CD4-positive, alpha-beta T cell treated with Interleukin-17A for 1 hour (primary cell): ENCODE data around the gene EXOSC2.
"Not testable (repeated sequence)": the region's sequence is repeated elsewhere in the genome, so short reads cannot be mapped to it uniquely, and the experiment has no call there.

ENCODE experiments used
- DNase-seq: peaks from one replicate; pipeline ENCODE4 v3.0.0-alpha.2; 2020

The EXOSC2 gene

GRCh38 chr9:130668196-130668595 lies 25.4 kb upstream of the EXOSC2 start:
- no peak for DNase-seq

DNA sequence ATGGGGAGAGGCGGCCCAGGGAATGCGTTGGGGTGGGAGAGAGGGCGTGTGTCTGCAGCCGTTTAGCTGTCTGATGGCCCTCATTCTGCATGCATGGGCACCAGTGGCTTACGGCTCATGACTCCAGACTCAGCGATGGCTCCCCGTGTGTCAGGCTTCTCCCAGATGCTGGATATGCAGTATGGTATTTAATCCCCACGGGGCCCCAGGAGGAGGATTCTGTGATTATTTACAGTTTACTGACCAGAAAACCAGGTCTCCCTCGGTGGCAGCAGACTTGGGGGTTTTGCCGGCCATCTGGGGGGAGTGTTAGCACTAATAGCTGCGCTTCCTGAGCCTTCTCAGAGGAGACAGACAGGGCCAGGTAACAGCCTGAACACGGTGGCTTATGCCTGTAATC lies 24.9 kb upstream of the EXOSC2 start:
- DNase-seq: no peak

GRCh38 chr9:130669965-130670364 lies 23.6 kb upstream of the EXOSC2 start:
- DNase-seq: no peak

- DNase-seq: no peak
Measured at GRCh38 chr9:130670644-130671043, 22.9 kb upstream of the EXOSC2 start.

DNA sequence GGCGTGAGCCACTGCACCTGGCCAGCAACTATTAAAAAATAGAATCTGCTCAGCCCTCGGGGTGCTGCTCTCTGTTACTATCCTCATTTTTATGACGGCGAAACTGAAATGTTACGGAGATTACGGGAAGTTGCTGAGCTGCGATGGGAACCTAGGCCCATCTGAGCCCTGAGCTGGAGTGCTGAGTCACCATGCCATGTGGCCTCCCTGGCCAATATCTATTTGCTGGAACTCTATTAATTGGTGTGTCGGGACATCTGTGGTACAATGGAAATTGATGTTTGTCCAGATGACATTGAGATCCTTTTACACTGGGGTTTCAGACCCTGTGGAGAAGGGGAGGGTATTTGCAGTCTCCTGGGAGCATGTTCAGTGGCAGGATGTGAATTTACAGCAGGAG lies 21.1 kb upstream of the EXOSC2 start:
- DNase-seq: no peak

GRCh38 chr9:130672933-130673615 lies 20.5 kb upstream of the EXOSC2 start:
- no peak for DNase-seq

DNA sequence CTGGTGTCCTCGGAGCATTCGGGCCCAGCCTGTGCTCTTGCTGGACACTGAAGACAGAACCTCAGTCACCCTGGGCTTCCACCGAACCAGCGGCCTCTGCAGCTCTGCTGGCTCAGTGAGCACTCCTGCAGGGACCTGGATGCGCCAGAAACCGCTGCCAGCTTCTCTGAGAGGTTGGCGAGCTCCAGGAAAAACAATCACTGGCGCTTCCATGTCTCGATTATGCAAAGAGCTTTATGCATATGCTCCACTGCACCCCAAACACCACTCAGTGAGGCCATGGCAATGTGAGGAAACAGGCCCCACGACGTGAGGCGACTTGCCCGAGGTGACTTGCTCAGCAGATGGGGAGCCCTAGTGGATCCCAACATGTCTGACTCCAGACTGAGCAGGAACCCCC lies 18.2 kb upstream of the EXOSC2 start:
- DNase-seq: no peak

GRCh38 chr9:130677252-130677651 lies 16.3 kb upstream of the EXOSC2 start:
- DNase-seq: no peak

DNA sequence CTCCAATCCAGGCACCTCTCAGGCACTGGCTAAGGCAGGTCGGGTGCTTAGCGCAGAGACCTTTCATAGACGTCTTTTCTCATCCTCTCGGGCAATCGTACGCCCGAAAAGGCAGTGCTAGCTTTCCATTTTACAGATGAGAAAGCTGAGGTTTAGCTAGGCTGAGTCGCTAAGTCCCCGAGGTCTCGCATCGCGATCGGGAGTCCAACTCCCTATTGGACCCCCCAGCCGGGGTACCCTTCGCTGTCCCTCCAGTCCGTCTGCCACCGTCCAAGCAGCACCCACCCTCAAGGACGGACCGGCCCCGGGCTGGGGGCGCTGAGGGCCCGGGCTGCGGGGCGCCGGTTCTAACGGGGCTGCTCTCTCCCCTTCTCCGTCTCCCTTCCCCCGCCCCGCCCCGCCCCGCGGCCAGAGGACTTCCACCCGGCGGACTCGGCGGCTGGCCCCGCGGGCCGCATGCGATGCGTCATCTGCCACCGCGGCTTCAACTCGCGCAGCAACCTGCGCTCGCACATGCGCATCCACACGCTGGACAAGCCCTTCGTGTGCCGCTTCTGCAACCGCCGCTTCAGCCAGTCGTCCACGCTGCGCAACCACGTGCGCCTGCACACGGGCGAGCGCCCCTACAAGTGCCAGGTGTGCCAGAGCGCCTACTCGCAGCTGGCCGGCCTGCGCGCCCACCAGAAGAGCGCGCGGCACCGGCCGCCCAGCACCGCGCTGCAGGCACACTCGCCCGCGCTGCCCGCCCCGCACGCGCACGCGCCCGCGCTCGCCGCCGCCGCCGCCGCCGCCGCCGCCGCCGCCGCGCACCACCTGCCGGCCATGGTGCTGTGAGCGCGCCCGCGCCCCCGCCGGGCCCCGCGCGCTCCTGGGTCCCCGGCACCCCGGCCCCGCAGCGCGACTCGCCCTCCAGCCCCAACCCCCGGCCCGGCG lies 12.5 kb upstream of the EXOSC2 start:
- peak; percentile 56 for DNase-seq

DNA sequence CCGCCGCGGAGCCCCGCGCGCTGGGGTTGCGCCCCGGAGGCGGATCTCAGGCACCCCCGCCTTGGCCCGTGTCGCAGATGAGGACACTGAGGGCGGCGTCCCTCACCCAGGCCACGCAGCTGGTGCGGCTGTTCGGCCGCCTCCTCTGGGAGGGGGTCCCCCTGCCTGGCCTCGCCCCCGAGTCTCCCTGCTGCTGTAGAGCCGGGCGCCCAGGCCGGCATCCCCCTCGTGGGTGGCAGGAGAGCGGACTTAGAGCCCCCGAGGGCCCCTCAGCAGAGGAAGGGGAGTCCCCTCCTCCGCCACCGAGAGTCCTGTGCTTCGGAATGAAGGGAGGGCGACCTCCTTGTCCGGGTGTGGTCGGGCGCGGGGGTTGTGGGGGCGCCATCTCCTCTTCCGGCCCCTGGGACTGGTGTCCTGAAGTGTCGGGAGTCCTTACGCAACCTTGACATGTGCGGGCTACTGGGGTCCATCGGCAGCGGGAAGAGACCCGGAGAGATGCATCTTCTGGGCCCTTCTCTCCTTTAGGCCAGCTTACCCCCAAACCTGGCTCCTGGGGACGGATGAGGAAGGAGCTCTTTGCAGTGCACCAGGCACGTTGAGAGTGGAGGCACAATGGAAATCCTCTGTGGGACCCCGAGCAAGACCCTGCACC lies 11.7 kb upstream of the EXOSC2 start:
- DNase-seq: no peak

- peak; percentile 60 for DNase-seq
Measured at GRCh38 chr9:130682421-130683121, 11.0 kb upstream of the EXOSC2 start.

GRCh38 chr9:130685104-130685503 lies 8.5 kb upstream of the EXOSC2 start:
- DNase-seq: no peak

GRCh38 chr9:130685945-130686344 lies 7.6 kb upstream of the EXOSC2 start:
- DNase-seq: not testable (repeated sequence)

DNA sequence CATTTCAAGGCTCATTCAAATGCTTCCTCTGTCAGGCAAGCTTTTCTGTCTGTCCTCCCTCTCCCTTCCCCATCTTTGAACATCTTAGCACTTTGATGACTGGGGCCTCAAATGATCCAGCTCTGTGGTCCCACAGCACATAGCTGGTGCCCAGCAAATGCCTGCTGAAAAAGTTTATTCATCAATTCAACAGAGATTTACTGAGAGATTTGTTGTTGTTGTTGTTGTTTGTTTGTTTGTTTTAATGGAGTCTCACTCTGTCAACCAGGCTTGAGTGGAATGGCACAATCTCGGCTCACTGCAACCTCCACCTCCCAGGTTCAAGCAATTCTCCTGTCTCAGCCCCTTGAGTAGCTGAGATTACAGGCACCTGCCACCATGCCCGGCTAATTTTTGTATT lies 6.0 kb upstream of the EXOSC2 start:
- DNase-seq: no peak

GRCh38 chr9:130688072-130688471 lies 5.5 kb upstream of the EXOSC2 start:
- DNase-seq: peak; percentile 51

- no peak for DNase-seq
Measured at GRCh38 chr9:130689572-130689936, 4.0 kb upstream of the EXOSC2 start.

GRCh38 chr9:130689937-130690700 lies 3.5 kb upstream of the EXOSC2 start:
- no peak for DNase-seq

DNA sequence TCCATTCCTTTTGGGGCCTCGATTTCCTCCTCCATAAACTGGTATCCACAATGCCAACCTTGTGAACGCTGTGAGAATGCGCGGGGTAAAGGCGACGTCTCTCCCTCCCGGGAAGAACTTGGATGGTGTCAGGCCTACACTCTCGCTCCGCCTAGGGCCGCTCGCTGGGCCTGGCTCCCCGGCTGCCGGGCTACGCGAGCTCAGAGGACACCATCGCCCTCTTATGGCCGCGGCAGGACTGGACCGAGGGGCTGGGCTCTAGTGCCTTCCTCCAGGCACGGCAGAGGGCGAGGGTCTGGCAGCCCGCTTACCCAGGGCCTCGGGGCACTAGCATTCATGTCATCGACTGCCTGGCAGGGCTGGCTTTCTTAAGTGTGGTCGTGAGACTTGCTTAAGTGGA lies 1.3 kb upstream of the EXOSC2 start:
- no peak for DNase-seq

DNA sequence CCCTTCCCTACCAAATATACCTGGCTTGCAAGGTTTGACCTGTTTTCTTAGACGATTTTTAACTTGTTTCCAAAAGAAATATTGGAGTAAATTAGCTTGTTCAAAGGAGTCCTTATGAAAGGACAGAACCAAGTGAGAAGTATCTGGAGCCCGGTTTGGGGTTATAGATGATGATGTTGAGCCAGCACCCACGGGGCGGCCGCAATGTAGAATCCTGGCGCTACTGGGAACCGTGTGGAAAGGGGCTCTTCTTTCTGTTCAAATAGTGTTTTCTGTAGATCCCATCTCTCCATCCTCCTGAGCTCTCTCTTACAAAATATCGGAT lies 517 bp upstream of the EXOSC2 start:
- DNase-seq: no peak

DNA sequence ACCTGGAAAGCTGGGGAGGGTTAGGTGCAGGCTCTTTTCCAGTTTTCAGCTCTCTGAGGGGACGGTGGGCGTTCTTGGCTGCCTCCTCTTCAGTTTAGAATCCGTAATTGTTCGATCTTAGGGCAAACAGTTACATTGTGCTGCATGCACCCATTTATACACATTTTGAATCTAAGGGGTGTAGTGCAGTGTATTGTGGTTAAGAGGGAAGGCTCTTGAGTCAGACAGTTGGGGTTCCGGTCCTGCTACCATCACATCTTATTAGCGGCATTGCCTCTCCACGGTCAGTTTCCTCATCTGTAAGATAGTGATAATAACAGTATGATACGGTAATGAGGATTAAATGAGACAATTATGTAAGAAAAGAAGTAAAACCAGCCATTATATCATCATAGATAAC lies 625 bp downstream of the EXOSC2 start:
- no peak for DNase-seq

- DNase-seq: no peak
Measured at GRCh38 chr9:130696139-130696650, 2.6 kb downstream of the EXOSC2 start.

DNA sequence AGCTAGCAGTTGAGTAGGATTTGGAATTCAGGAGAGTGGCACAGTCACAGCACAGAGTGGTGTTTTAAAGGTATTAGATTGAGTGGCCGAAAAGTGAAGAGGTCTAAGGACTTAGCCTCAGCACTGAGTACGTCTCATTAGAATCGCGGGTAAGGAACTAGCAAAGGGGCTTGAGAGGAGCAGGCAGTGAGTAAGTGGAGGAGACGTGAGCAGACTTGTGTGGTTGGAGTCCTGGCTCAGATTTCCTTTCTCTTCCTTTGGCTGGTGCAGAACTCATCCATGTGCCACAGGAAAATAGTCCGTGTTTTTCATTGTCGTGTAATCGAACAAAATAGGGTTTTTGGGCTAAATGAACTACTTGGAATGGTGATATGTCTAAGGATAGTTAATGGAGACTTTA lies 3.4 kb downstream of the EXOSC2 start:
- no peak for DNase-seq
